ENCODE results near the gene ICA1L. TPM values are rescaled to one million over a fixed set of nuclear protein-coding genes. Genes with fewer than 3 reads are reported as not detected.

ICA1L gene
- total and polyA plus RNA-seq, 2 of the 13 experiments (the other 11 are each of a cell fraction or from before 2014, with no cell fraction given) = 1.5 to 2.4 TPM

- intact Hi-C loops (cut with micrococcal nuclease; ENCODE audit: unreplicated experiment) (loop anchor here (10.0 kb wide), 1 partner anchor 206 kb away; no protein-coding TSS in a partner anchor), in situ Hi-C loops (cut with HindIII; ENCODE audit: extremely low pct_ligation_motif_present, low pct_unique_long_range_greater_than_20kb) (no loop called here)
- Histone ChIP-seq H3K27me3 (ENCODE audit: control insufficient read depth in 1 of 2, insufficient read depth in 2 of 2, low read length in 2 of 2) (no peaks in the 10 kb centered on the region), H3K4me2 (ENCODE audit: low read depth, low read length) (no peak overlapping the region), H3K27ac (ENCODE audit: extremely low read length, insufficient read depth, low read length) (no peak overlapping the region), H3K9me3 (ENCODE audit: low read length) (no peaks in the 10 kb centered on the region), H3K4me1 (ENCODE audit: insufficient read depth, low read length) (no peaks in the 10 kb centered on the region), H4K20me1 (ENCODE audit: insufficient read depth, low read length) (no peaks in the 10 kb centered on the region), H3K4me3 (replicated peaks in 1 of 3; ENCODE audit: insufficient read depth in 1 of 3, low read depth in 2 of 3, low read length in 3 of 3) (no peak overlapping the region), H3K9ac (ENCODE audit: insufficient read depth, low read depth, low read length) (no peak overlapping the region), H3K36me3 (replicated peaks in 1 of 2; ENCODE audit: control insufficient read depth in 1 of 2, insufficient read depth in 2 of 2, low read length in 2 of 2) (no peaks in the 10 kb centered on the region), H2AFZ (ENCODE audit: low read length) (no peak overlapping the region), H3K79me2 (ENCODE audit: insufficient read depth, low read length) (no peaks in the 10 kb centered on the region)
- WGBS (ENCODE audit: low lambda C conversion rate) = 48% methylated on average over 1 of the region's 1 CpG
- CTCF ChIA-PET (ENCODE audit: low intra/inter-chr PET ratio, low total read pairs) = no interaction called here
- ATAC-seq = no peak
- TF ChIP-seq ZNF10 (CRISPR knock-in tag; IDR thresholded peaks at IDR 0.05; ENCODE audit: borderline replicate concordance, low read depth) = no peak
- no peak for TF ChIP-seq MYNN (CRISPR knock-in tag; IDR thresholded peaks at IDR 0.05; ENCODE audit: low read depth)
- TF ChIP-seq POLR2AphosphoS5 (IDR thresholded peaks at IDR 0.05; ENCODE audit: low read depth, low read length) = no peak
- no peak for TF ChIP-seq TRIM24 (CRISPR knock-in tag; IDR thresholded peaks at IDR 0.05)
- TF ChIP-seq, protein P1, sequence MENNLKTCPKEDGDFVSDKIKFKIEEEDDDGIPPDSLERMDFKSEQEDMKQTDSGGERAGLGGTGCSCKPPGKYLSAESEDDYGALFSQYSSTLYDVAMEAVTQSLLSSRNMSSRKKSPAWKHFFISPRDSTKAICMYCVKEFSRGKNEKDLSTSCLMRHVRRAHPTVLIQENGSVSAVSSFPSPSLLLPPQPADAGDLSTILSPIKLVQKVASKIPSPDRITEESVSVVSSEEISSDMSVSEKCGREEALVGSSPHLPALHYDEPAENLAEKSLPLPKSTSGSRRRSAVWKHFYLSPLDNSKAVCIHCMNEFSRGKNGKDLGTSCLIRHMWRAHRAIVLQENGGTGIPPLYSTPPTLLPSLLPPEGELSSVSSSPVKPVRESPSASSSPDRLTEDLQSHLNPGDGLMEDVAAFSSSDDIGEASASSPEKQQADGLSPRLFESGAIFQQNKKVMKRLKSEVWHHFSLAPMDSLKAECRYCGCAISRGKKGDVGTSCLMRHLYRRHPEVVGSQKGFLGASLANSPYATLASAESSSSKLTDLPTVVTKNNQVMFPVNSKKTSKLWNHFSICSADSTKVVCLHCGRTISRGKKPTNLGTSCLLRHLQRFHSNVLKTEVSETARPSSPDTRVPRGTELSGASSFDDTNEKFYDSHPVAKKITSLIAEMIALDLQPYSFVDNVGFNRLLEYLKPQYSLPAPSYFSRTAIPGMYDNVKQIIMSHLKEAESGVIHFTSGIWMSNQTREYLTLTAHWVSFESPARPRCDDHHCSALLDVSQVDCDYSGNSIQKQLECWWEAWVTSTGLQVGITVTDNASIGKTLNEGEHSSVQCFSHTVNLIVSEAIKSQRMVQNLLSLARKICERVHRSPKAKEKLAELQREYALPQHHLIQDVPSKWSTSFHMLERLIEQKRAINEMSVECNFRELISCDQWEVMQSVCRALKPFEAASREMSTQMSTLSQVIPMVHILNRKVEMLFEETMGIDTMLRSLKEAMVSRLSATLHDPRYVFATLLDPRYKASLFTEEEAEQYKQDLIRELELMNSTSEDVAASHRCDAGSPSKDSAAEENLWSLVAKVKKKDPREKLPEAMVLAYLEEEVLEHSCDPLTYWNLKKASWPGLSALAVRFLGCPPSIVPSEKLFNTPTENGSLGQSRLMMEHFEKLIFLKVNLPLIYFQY (CRISPR knock-in tag; IDR thresholded peaks at IDR 0.05; ENCODE audit: borderline replicate concordance) = no peak
- TF ChIP-seq ZEB1 (IDR thresholded peaks at IDR 0.05; ENCODE audit: insufficient replicate concordance, low read depth) = no peak
- TF ChIP-seq PTBP1 (IDR thresholded peaks at IDR 0.05; ENCODE audit: low read depth, low read length, poor library complexity, severe bottlenecking) = no peak
- no peak for TF ChIP-seq ETV6 (CRISPR knock-in tag; conservative IDR thresholded peaks at IDR 0.05)
- TF ChIP-seq DDIT3 (CRISPR knock-in tag; IDR thresholded peaks at IDR 0.05) = no peak
- TF ChIP-seq NCOR1 (IDR thresholded peaks at IDR 0.05; ENCODE audit: borderline replicate concordance, low read length) = no peak
- no peak for TF ChIP-seq ZNF160 (CRISPR knock-in tag; IDR thresholded peaks at IDR 0.05)
- TF ChIP-seq ZSCAN25 (CRISPR knock-in tag; IDR thresholded peaks at IDR 0.05) = no peak
- BruUV-seq (replicated peaks) = no TSS peak
- POLR2A ChIA-PET = no interaction called here
- FAIRE-seq = no peak
- no peak for DNase-seq (ENCODE audit: low spot score)
Measured at GRCh38 chr2:202918860-202919259, 47.3 kb upstream of the ICA1L start.

Measured in HepG2 (cell line).